Sigmoid colon (tissue), 4 donors: ENCODE data around the gene NREP.

Experiments
- CTCF ChIP-seq, 4 experiments: fragments of 450-650 bp in 3 of 4; fragments of 200-600 bp in 1 of 4; IDR thresholded peaks; one replicate each; pipeline ENCODE4 v1.5.1; 2016 to 2019; ENCODE audit warnings: antibody characterized with exemption in 4 of 4, mild to moderate bottlenecking in 3 of 4, moderate library complexity in 2 of 4
- POLR2A ChIP-seq, 2 donors: fragments of 450-650 bp; IDR thresholded peaks; one replicate each; pipeline ENCODE4 v1.6.1; 2016; ENCODE audit warnings: antibody characterized with exemption in 2 of 2, mild to moderate bottlenecking in 2 of 2, moderate library complexity in 2 of 2
- POLR2AphosphoS5 ChIP-seq, 4 donors: sonication (generic); formaldehyde crosslinking; IDR thresholded peaks; one replicate each; pipeline ENCODE4 v1.6.1; 2017; ENCODE audit warnings: antibody characterized with exemption in 4 of 4

GRCh38 chr5:111704452-111705085 is 52.4 kb downstream of the NREP start:
- no peak for TF ChIP-seq CTCF (IDR thresholded peaks at IDR 0.05)
- TF ChIP-seq POLR2A (IDR thresholded peaks at IDR 0.05) = no peak
- TF ChIP-seq POLR2AphosphoS5 (IDR thresholded peaks at IDR 0.05) = no peak
